A549 (cell line): ENCODE data around the gene CDK5RAP2. TPM values are rescaled to one million over a fixed set of nuclear protein-coding genes. Genes with fewer than 3 reads are reported as not detected.

ENCODE experiments used
- ATAC-seq, 2 experiments: fragments of 200-7000 bp in 1 of 2; fragments of >200 bp in 1 of 2; cut with Nextera tagmentation in 1 of 2; cut with Tn5 transposase in 1 of 2; 3 replicates each; pipeline versions ENCODE4 v1.8.0 to v1.9.1; 2018 to 2020; ENCODE audit warnings: mild to moderate bottlenecking in 1 of 2, moderate library complexity in 1 of 2
- CTCF ChIA-PET: fragments of 300-600 bp; sonication (Branson Sonifier 250); formaldehyde crosslinking; extraction: SDS; loops from one replicate; lab custom pipeline; 2021; ENCODE audit warnings: antibody characterized with exemption, inconsistent platforms; lab: Yijun Ruan, JAX
- POLR2A ChIA-PET: fragments of 350-600 bp; formaldehyde crosslinking; extraction: SDS; loops from one replicate; lab custom pipeline; 2021; ENCODE audit warnings: antibody characterized with exemption, inconsistent platforms; lab: Yijun Ruan, JAX
- DNase-seq, 2 experiments: peaks; one replicate each; pipeline versions ENCODE4 v3.0.0 to v3.0.0-alpha.2; 2011 to 2016; ENCODE audit warnings: low read depth in 1 of 2, low spot score in 1 of 2
- FAIRE-seq: peaks from 2 replicates; lab custom pipeline; 2011; peaks lifted over from hg19 to GRCh38; lab: Jason Lieb, UNC
- H3K27ac ChIP-seq, 2 experiments: fragments of >200 bp; sonication (Bioruptor Twin); formaldehyde crosslinking; 3 replicates each; pipeline ENCODE4 v1.5.1; 2016 to 2017
- H3K4me1 ChIP-seq: fragments of >200 bp; sonication (Bioruptor Twin); formaldehyde crosslinking; 3 replicates; pipeline ENCODE4 v1.6.1; 2016
- H3K4me2 ChIP-seq: fragments of >200 bp; sonication (Bioruptor Twin); formaldehyde crosslinking; 3 replicates; pipeline ENCODE4 v1.6.1; 2016
- H3K4me3 ChIP-seq: fragments of >200 bp; sonication (Bioruptor Twin); formaldehyde crosslinking; 3 replicates; pipeline ENCODE4 v1.5.1; 2016
- H3K9me3 ChIP-seq: fragments of >200 bp; sonication (Bioruptor Twin); formaldehyde crosslinking; 3 replicates; pipeline ENCODE4 v1.6.1; 2016
- ATOH8 ChIP-seq: fragments of 250-450 bp; sonication (Bioruptor Pico); IDR thresholded peaks from 2 replicates; pipeline ENCODE4 v1.5.0; 2020; ENCODE audit warnings: low read depth, mild to moderate bottlenecking, moderate library complexity
- BCL3 ChIP-seq: fragments of >200 bp; sonication (Bioruptor Twin); formaldehyde crosslinking; IDR thresholded peaks from 3 replicates; pipeline ENCODE4 v1.6.1; 2016
- CHD2 ChIP-seq: fragments of 150-350 bp; IDR thresholded peaks from 2 replicates; pipeline ENCODE4 v1.6.1; 2014; ENCODE audit warnings: low read length; ENCODE audit not compliant: partially characterized antibody
- ESRRA ChIP-seq: fragments of 150-350 bp; IDR thresholded peaks from 2 replicates; pipeline ENCODE4 v1.6.1; 2014; ENCODE audit warnings: mild to moderate bottlenecking, low read length, borderline replicate concordance
- FOSB ChIP-seq: fragments of 250-450 bp; sonication (Bioruptor Pico); IDR thresholded peaks from 2 replicates; pipeline ENCODE4 v1.5.0; 2020; ENCODE audit warnings: mild to moderate bottlenecking, moderate library complexity
- GATA3 ChIP-seq: IDR thresholded peaks from 2 replicates; pipeline ENCODE4 v1.6.1; 2012; ENCODE audit warnings: borderline replicate concordance
- HMGXB4 ChIP-seq: fragments of 250-450 bp; sonication (Bioruptor Pico); IDR thresholded peaks from 2 replicates; pipeline ENCODE4 v1.5.0; 2021; ENCODE audit warnings: mild to moderate bottlenecking, moderate library complexity, borderline replicate concordance
- HOXA7 ChIP-seq: fragments of 250-450 bp; sonication (Bioruptor Pico); IDR thresholded peaks from 2 replicates; pipeline ENCODE4 v1.5.0; 2020; ENCODE audit warnings: mild to moderate bottlenecking, moderate library complexity
- HOXB13 ChIP-seq: fragments of 250-450 bp; sonication (Bioruptor Pico); IDR thresholded peaks from 2 replicates; pipeline ENCODE4 v1.5.0; 2020; ENCODE audit warnings: low read depth, mild to moderate bottlenecking, moderate library complexity
- JUNB ChIP-seq: fragments of >200 bp; sonication (Bioruptor Twin); formaldehyde crosslinking; IDR thresholded peaks from 2 replicates; pipeline ENCODE4 v1.6.1; 2016
- KDM1A ChIP-seq: fragments of 200-600 bp; sonication (generic); IDR thresholded peaks from 2 replicates; pipeline ENCODE4 v1.6.1; 2016; ENCODE audit warnings: low read depth, mild to moderate bottlenecking
- KDM5A ChIP-seq: fragments of 200-600 bp; sonication (generic); IDR thresholded peaks from 2 replicates; pipeline ENCODE4 v1.6.1; 2016; ENCODE audit warnings: antibody characterized with exemption, mild to moderate bottlenecking
- MAX ChIP-seq: IDR thresholded peaks from 2 replicates; pipeline ENCODE4 v1.6.1; 2012
- NR3C1 ChIP-seq: fragments of >200 bp; sonication (Bioruptor Twin); formaldehyde crosslinking; IDR thresholded peaks from 3 replicates; pipeline ENCODE4 v1.6.1; 2017
- PHF8 ChIP-seq: fragments of 200-600 bp; sonication (generic); IDR thresholded peaks from 2 replicates; pipeline ENCODE4 v1.6.1; 2016; ENCODE audit warnings: low read depth, mild to moderate bottlenecking, antibody characterized with exemption, moderate library complexity, borderline replicate concordance
- POLR2A ChIP-seq: IDR thresholded peaks from 2 replicates; pipeline ENCODE4 v1.6.1; 2012; ENCODE audit warnings: mild to moderate bottlenecking, low read length
- RAD21 ChIP-seq, 2 experiments: fragments of >200 bp in 1 of 2; sonication (Bioruptor Twin) in 1 of 2; formaldehyde crosslinking in 1 of 2; IDR thresholded peaks in 1 of 2; conservative IDR thresholded peaks in 1 of 2; 2 replicates in 1 of 2; 3 replicates in 1 of 2; pipeline ENCODE4 v1.6.1; 2012 to 2018; ENCODE audit warnings: inconsistent platforms in 1 of 2
- REST ChIP-seq: fragments of 200-600 bp; sonication (generic); IDR thresholded peaks from 2 replicates; pipeline ENCODE4 v1.6.1; 2016; ENCODE audit warnings: antibody characterized with exemption, mild to moderate bottlenecking, moderate library complexity
- RNF2 ChIP-seq: fragments of 200-600 bp; sonication (generic); IDR thresholded peaks from 2 replicates; pipeline ENCODE4 v1.6.1; 2016; ENCODE audit warnings: low read depth, mild to moderate bottlenecking, antibody characterized with exemption, moderate library complexity, borderline replicate concordance
- ZC3H11A ChIP-seq: fragments of 450-650 bp; IDR thresholded peaks from 2 replicates; pipeline ENCODE4 v1.6.1; 2014; ENCODE audit warnings: antibody characterized with exemption, mild to moderate bottlenecking
- ZFP36 ChIP-seq: fragments of 450-650 bp; IDR thresholded peaks from 2 replicates; pipeline ENCODE4 v1.6.1; 2014; ENCODE audit warnings: borderline replicate concordance; ENCODE audit not compliant: partially characterized antibody
- ZNF302 ChIP-seq: fragments of 250-450 bp; sonication (Bioruptor Pico); IDR thresholded peaks from 2 replicates; pipeline ENCODE4 v1.9.0; 2021; ENCODE audit warnings: inconsistent platforms, mild to moderate bottlenecking, moderate library complexity
- ZSCAN20 ChIP-seq: fragments of 250-450 bp; sonication (Bioruptor Pico); IDR thresholded peaks from 2 replicates; pipeline ENCODE4 v1.8.0; 2022; ENCODE audit warnings: mild to moderate bottlenecking, moderate library complexity
- WGBS: methylation state at CpG from one replicate; pipeline ENCODE4 v1.1.6; 2017; ENCODE audit errors: missing lambda C conversion rate; 5-methylcytosine and 5-hydroxymethylcytosine counted together
- polyA plus RNA-seq, 4 experiments: library from polyadenylated mRNA; depleted of rRNA in 3 of 4; stranded (reverse); fragments of >200 nt; fragmentation: RNase III in 1 of 4; extraction: RNeasy Plus Mini Kit Qiagen cat#74134 plus additional on column Dnase treatment in 1 of 4; gene quantifications; 2 replicates in 3 of 4; 3 replicates in 1 of 4; pipeline ENCODE4 v1.2.3, GENCODE V29; 2011 to 2017

Gene CDK5RAP2
- polyA plus RNA-seq, 2 of the 4 experiments (the other 2 are of a cell fraction) = 29.1 to 44.6 TPM

GRCh38 chr9:120410925-120411501, 169.0 kb downstream of the CDK5RAP2 start:
- Histone ChIP-seq H3K27ac (no peak overlapping the region), H3K4me3 (no peak overlapping the region), H3K4me1 (peaks cover 3% of the 10 kb centered on the region; the same call in 1 of the 3 replicates), H3K4me2 (no peak overlapping the region), H3K9me3 (no peaks in the 10 kb centered on the region)
- no peak for DNase-seq
- CTCF ChIA-PET = interaction anchor here (0.6 to 1.4 kb wide), 6 partner anchors 9 to 67 kb away, joined by 3 to 4 read pairs (median 3); no protein-coding TSS in a partner anchor
- FAIRE-seq = no peak
- WGBS = 92% methylated on average over 3 of the region's 3 CpGs
- no peak for ATAC-seq
- POLR2A ChIA-PET = no interaction called here
- TF ChIP-seq HOXB13 (CRISPR knock-in tag) (no peak), GATA3 (no peak), ZNF302 (CRISPR knock-in tag) (no peak), BCL3 (no peak), HOXA7 (no peak), REST (no peak), RNF2 (no peak), ESRRA (no peak)

- no peaks in the 10 kb centered on the region for H3K9me3 ChIP-seq
- no peak overlapping the region for H3K4me3 ChIP-seq
- H3K4me2 ChIP-seq = no peak overlapping the region
- ATAC-seq (no peak), FAIRE-seq (no peak), DNase-seq (no peak)
- ChIA-PET CTCF (no interaction called here), POLR2A (no interaction called here)
- WGBS = 93% methylated on average over 14 of the region's 14 CpGs
- TF ChIP-seq POLR2A = no peak
- TF ChIP-seq FOSB (CRISPR knock-in tag) = no peak
- H3K4me1 ChIP-seq = peaks cover 26% of the 10 kb centered on the region
- peak overlapping the region in 1 of 2 experiments; percentile 13; a peak in 1 of 6 replicates for H3K27ac ChIP-seq
Measured at GRCh38 chr9:120408680-120409258, 171.2 kb downstream of the CDK5RAP2 start.

- WGBS = 94% methylated on average over 2 of the region's 2 CpGs
- FAIRE-seq (no peak), ATAC-seq (no peak), DNase-seq (no peak)
- Histone ChIP-seq H3K9me3 (no peaks in the 10 kb centered on the region), H3K27ac (peak overlapping the region; percentile 91 to 97), H3K4me2 (no peak overlapping the region), H3K4me3 (no peak overlapping the region), H3K4me1 (peaks cover 46% of the 10 kb centered on the region)
- CTCF ChIA-PET = interaction anchor here (1.5 kb wide), 1 partner anchor 27 kb away, joined by 3 read pairs; no protein-coding TSS in a partner anchor
- POLR2A ChIA-PET = no interaction called here
- no peak for TF ChIP-seq ZSCAN20 (CRISPR knock-in tag)
- no peak for TF ChIP-seq PHF8
- no peak for TF ChIP-seq JUNB
- no peak for TF ChIP-seq BCL3
- TF ChIP-seq ZC3H11A = no peak
- TF ChIP-seq HMGXB4 = no peak
- no peak for TF ChIP-seq MAX
- TF ChIP-seq NR3C1 = no peak
- no peak for TF ChIP-seq RNF2
- no peak for TF ChIP-seq KDM1A
- TF ChIP-seq KDM5A = no peak
- TF ChIP-seq GATA3 = no peak
- TF ChIP-seq ZFP36 = no peak
- TF ChIP-seq RAD21 (conservative IDR thresholded peaks at IDR 0.05 in 1 of 2, IDR thresholded peaks at IDR 0.05 in 1 of 2) = no peak
- TF ChIP-seq CHD2 = no peak
- TF ChIP-seq ATOH8 (CRISPR knock-in tag) = no peak
Measured at GRCh38 chr9:120405860-120406259, 174.1 kb downstream of the CDK5RAP2 start.
